Measurements from ENCODE around the gene DNAJC5G.

Gene DNAJC5G

DNA sequence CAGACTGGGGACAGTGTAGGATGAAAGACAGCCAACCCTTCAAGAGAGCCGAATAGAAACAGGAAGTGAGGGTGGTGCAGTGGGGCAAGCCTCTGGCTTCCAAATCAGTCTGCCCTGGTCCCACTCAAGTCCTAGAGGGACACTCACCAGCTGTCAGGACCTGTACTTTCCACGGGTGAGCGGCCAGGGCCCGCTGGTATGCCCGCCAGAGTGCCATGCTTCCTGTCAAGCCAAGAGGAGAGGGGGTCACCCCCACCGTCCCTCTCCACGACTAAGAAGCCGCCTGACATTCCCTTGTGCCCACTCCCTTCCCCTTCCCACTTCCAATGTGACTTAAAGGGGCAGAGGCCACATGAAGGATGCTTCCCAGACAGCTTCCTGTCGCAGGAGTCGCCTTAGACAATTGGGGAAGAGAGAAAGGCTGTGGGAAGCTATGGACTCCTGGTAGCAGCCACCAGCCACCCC is 47.1 kb downstream of the DNAJC5G start:
- Histone ChIP-seq H3K4me1 (ENCODE audit: low read length) (peaks cover 14% of the 10 kb centered on the region), H2AFZ (ENCODE audit: low read depth, low read length) (no peak overlapping the region), H3K9me3 (ENCODE audit: insufficient read depth, low read length) (no peaks in the 10 kb centered on the region), H3K27ac (ENCODE audit: low read length) (peak overlapping the region; percentile 66), H3K4me3 (ENCODE audit: low read length) (peak overlapping the region; percentile 96), H3K36me3 (replicated peaks; ENCODE audit: low read depth, low read length) (peaks cover 18% of the 10 kb centered on the region), H3K27me3 (ENCODE audit: low read depth, low read length) (no peaks in the 10 kb centered on the region), H3K9ac (ENCODE audit: low read length) (peak overlapping the region; percentile 98), H3K4me2 (ENCODE audit: low read length) (peak overlapping the region; percentile 93), H4K20me1 (ENCODE audit: insufficient read depth, low read length) (no peaks in the 10 kb centered on the region), H3K79me2 (ENCODE audit: low read length) (peaks cover 29% of the 10 kb centered on the region)
- TF ChIP-seq EZH2phosphoT487 (IDR thresholded peaks at IDR 0.05; ENCODE audit: low read depth) = no peak
- TF ChIP-seq, protein P1, sequence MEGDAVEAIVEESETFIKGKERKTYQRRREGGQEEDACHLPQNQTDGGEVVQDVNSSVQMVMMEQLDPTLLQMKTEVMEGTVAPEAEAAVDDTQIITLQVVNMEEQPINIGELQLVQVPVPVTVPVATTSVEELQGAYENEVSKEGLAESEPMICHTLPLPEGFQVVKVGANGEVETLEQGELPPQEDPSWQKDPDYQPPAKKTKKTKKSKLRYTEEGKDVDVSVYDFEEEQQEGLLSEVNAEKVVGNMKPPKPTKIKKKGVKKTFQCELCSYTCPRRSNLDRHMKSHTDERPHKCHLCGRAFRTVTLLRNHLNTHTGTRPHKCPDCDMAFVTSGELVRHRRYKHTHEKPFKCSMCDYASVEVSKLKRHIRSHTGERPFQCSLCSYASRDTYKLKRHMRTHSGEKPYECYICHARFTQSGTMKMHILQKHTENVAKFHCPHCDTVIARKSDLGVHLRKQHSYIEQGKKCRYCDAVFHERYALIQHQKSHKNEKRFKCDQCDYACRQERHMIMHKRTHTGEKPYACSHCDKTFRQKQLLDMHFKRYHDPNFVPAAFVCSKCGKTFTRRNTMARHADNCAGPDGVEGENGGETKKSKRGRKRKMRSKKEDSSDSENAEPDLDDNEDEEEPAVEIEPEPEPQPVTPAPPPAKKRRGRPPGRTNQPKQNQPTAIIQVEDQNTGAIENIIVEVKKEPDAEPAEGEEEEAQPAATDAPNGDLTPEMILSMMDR (IDR thresholded peaks at IDR 0.05; ENCODE audit: low read depth, low read length) = no peak

DNA sequence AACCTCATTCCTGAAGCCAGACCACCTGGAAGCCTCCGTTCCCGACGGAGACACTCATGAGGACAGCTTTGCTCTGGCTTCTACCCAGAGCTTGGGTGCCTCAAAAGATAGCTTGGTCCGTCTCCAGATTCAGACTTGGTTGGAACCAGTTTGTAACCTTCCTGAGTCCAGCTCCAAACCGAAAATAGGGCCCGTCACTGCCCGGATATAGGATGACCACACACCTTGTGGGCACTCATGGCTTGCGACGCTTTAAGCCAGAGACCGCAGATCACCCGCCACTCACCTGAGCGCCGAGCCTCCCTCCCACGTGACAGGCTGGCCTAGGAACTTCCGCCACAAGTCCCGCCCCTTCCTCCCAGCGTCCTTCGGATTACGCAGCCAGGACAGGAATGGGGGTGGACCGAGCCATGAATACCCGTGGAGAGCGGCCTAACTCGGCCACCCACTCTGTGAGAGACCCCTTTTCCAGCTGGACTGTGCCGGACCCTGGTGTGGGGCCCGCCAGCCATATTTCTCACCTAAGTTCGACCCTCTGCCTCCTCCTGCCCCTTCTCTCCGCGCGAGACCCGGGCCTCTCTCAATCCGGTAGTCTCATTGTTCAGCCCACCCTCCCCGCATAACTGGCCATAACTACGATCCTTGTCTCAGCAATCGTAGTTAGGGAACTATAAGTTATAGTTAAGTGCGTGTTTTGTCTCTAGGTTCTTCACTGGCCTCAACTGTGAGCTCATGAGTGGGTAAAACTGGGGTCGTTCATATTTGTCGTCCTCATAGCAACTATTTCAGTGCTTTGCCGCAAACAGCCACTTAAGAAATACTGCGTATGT is 47.7 kb downstream of the DNAJC5G start, which contains the start of gene MPV17:
Gene MPV17, minus strand, starts transcription at position 332 of the 830 bp plus-strand sequence. CDS start 580 bp downstream, outside the sequence.
- H2AFZ ChIP-seq (ENCODE audit: low read depth, low read length) = peak within 1 kb of the TSS; percentile 76; the same call in 1 of the 2 replicates
- H3K4me3 ChIP-seq (ENCODE audit: low read length) = peak within 1 kb of the TSS; percentile 96
- peak within 1 kb of the TSS; percentile 93 for H3K4me2 ChIP-seq (ENCODE audit: low read length)
- H3K27me3 ChIP-seq (ENCODE audit: low read depth, low read length) = no peaks in the 10 kb centered on the region
- TF ChIP-seq, protein P1 (IDR thresholded peaks at IDR 0.05; ENCODE audit: low read depth, low read length) = no peak
- TF ChIP-seq EZH2phosphoT487 (IDR thresholded peaks at IDR 0.05; ENCODE audit: low read depth) = no peak
- H3K9ac ChIP-seq (ENCODE audit: low read length) = peak within 1 kb of the TSS; percentile 98
- H3K79me2 ChIP-seq (ENCODE audit: low read length) = peaks cover 29% of the 10 kb centered on the region
- no peaks in the 10 kb centered on the region for H3K9me3 ChIP-seq (ENCODE audit: insufficient read depth, low read length)
- no peaks in the 10 kb centered on the region for H4K20me1 ChIP-seq (ENCODE audit: insufficient read depth, low read length)
- peak within 1 kb of the TSS; percentile 70 for H3K27ac ChIP-seq (ENCODE audit: low read length)
- H3K4me1 ChIP-seq (ENCODE audit: low read length) = peaks cover 14% of the 10 kb centered on the region
- peaks cover 20% of the 10 kb centered on the region for H3K36me3 ChIP-seq (replicated peaks; ENCODE audit: low read depth, low read length)

DNA sequence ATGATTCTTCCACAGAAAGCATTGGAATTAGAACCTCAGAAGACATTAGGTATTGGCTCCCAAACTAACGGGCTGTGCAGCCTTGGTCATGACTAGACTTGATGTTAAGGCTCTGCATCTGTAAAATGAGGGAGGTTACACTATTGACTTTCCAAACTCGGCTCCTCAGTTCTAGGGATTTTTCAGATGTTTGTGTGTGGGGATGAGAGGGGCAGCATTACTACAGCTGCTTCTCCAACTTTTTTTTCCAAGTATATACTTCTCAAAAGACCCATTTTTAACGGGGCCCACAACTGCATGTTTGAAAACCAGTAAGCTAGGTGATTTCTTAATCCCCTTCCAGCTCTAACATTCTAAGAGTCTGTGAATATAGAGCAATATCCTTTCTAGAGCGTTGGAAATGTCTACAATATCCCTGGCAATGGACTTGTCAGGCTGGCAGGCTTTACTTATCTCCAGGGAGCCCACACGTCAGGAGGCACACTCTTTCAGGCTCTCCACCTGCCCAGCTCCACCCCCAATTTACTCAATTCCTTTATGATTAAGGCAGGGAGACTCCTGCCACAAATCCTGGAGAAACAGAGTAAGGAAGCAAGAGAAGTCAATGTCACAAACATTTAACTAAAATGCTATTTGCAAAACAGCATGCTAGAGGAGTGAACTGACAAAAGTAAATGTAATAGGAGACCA is 48.5 kb downstream of the DNAJC5G start:
- Histone ChIP-seq H2AFZ (ENCODE audit: low read depth, low read length) (0 out of 2 replicates have a peak overlapping the region, but pooled peaks have one; percentile 76), H4K20me1 (ENCODE audit: insufficient read depth, low read length) (no peaks in the 10 kb centered on the region), H3K4me2 (ENCODE audit: low read length) (peak overlapping the region; percentile 93), H3K27ac (ENCODE audit: low read length) (peak overlapping the region; percentile 70), H3K4me3 (ENCODE audit: low read length) (peak overlapping the region; percentile 96), H3K4me1 (ENCODE audit: low read length) (peaks cover 14% of the 10 kb centered on the region), H3K27me3 (ENCODE audit: low read depth, low read length) (no peaks in the 10 kb centered on the region), H3K36me3 (replicated peaks; ENCODE audit: low read depth, low read length) (peaks cover 28% of the 10 kb centered on the region), H3K79me2 (ENCODE audit: low read length) (peaks cover 29% of the 10 kb centered on the region), H3K9me3 (ENCODE audit: insufficient read depth, low read length) (no peaks in the 10 kb centered on the region), H3K9ac (ENCODE audit: low read length) (peak overlapping the region; percentile 98)
- TF ChIP-seq EZH2phosphoT487 (IDR thresholded peaks at IDR 0.05; ENCODE audit: low read depth) = no peak
- TF ChIP-seq, protein P1 (IDR thresholded peaks at IDR 0.05; ENCODE audit: low read depth, low read length) = no peak

DNA sequence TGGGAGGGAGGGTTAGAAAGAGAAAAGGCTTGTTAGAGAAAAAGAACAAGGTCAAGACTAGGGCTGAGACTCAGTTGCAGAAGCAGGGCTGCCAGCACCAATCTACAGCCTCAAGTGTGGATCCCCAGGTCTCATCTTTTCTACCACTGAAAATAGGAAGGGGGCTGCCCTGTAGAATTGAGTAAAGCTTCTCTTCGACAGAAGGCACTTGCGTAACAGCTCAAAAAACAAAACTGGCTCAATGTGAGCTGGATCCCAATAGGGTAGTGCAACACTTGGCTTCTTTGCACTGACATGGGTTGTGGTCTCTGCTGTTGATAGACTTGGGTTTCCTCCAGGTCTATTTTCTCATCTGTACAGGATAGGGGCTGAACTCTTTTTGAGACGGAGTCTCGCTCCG is 49.5 kb downstream of the DNAJC5G start:
- H3K9ac ChIP-seq (ENCODE audit: low read length) = no peak overlapping the region
- no peak overlapping the region for H3K4me2 ChIP-seq (ENCODE audit: low read length)
- peaks cover 33% of the 10 kb centered on the region for H3K36me3 ChIP-seq (replicated peaks; ENCODE audit: low read depth, low read length)
- no peak overlapping the region for H3K4me3 ChIP-seq (ENCODE audit: low read length)
- no peak overlapping the region for H3K27ac ChIP-seq (ENCODE audit: low read length)
- peaks cover 29% of the 10 kb centered on the region for H3K79me2 ChIP-seq (ENCODE audit: low read length)
- no peaks in the 10 kb centered on the region for H3K9me3 ChIP-seq (ENCODE audit: insufficient read depth, low read length)
- H3K27me3 ChIP-seq (ENCODE audit: low read depth, low read length) = no peaks in the 10 kb centered on the region
- no peak overlapping the region for H2AFZ ChIP-seq (ENCODE audit: low read depth, low read length)
- no peak for TF ChIP-seq EZH2phosphoT487 (IDR thresholded peaks at IDR 0.05; ENCODE audit: low read depth)
- TF ChIP-seq, protein P1 (IDR thresholded peaks at IDR 0.05; ENCODE audit: low read depth, low read length) = no peak
- no peaks in the 10 kb centered on the region for H4K20me1 ChIP-seq (ENCODE audit: insufficient read depth, low read length)
- peaks cover 14% of the 10 kb centered on the region for H3K4me1 ChIP-seq (ENCODE audit: low read length)
